ENCODE data around the gene PI16.
"Not testable (repeated sequence)": the region's sequence is repeated elsewhere in the genome, so short reads cannot be mapped to it uniquely, and the experiment has no call there.

The PI16 gene

GRCh38 chr6:36929607-36930006, 24.9 kb upstream of the PI16 start:
- DNase-seq: no peak

GRCh38 chr6:36930483-36930882, 24.1 kb upstream of the PI16 start:
- no peak for DNase-seq

GRCh38 chr6:36933102-36933501, 21.4 kb upstream of the PI16 start:
- no peak for DNase-seq

- DNase-seq: no peak
Observed at GRCh38 chr6:36933519-36933918, 21.0 kb upstream of the PI16 start.

GRCh38 chr6:36934901-36935300, 19.6 kb upstream of the PI16 start:
- DNase-seq: no peak

- DNase-seq: no peak
Observed at GRCh38 chr6:36936824-36937223, 17.7 kb upstream of the PI16 start.

- DNase-seq: no peak
Observed at GRCh38 chr6:36937896-36938295, 16.6 kb upstream of the PI16 start.

GRCh38 chr6:36938536-36938935, 16.0 kb upstream of the PI16 start:
- DNase-seq: no peak

GRCh38 chr6:36939005-36939404, 15.5 kb upstream of the PI16 start:
- DNase-seq: not testable (repeated sequence)

- DNase-seq: no peak
Observed at GRCh38 chr6:36940027-36940426, 14.5 kb upstream of the PI16 start.

GRCh38 chr6:36941561-36941960, 13.0 kb upstream of the PI16 start:
- not testable (repeated sequence) for DNase-seq

GRCh38 chr6:36942329-36942728, 12.2 kb upstream of the PI16 start:
- DNase-seq: not testable (repeated sequence)

- DNase-seq: no peak
Observed at GRCh38 chr6:36944650-36945049, 9.9 kb upstream of the PI16 start.

GRCh38 chr6:36945301-36945700, 9.2 kb upstream of the PI16 start:
- DNase-seq: no peak

- DNase-seq: no peak
Observed at GRCh38 chr6:36946526-36946925, 8.0 kb upstream of the PI16 start.

- no peak for DNase-seq
Observed at GRCh38 chr6:36947570-36948351, 6.8 kb upstream of the PI16 start.

GRCh38 chr6:36949076-36949475, 5.5 kb upstream of the PI16 start:
- DNase-seq: not testable (repeated sequence)

- DNase-seq: no peak
Observed at GRCh38 chr6:36949636-36950035, 4.9 kb upstream of the PI16 start.

GRCh38 chr6:36953931-36954261, 642 bp upstream of the PI16 start:
- no peak for DNase-seq

- DNase-seq: no peak
Observed at GRCh38 chr6:36955136-36955535, 598 bp downstream of the PI16 start.

GRCh38 chr6:36955671-36956445, 1.3 kb downstream of the PI16 start:
- DNase-seq: no peak

GRCh38 chr6:36956446-36956820, 1.9 kb downstream of the PI16 start:
- no peak for DNase-seq

- no peak for DNase-seq
Observed at GRCh38 chr6:36957773-36958271, 3.3 kb downstream of the PI16 start.

GRCh38 chr6:36958775-36959554, 4.4 kb downstream of the PI16 start:
- DNase-seq: no peak
